H9 (cell line): ENCODE results near the gene ZCCHC7. TPM values are rescaled to one million over a fixed set of nuclear protein-coding genes. Genes with fewer than 3 reads are reported as not detected.

ENCODE experiments used
- DNase-seq: peaks from one replicate; pipeline ENCODE4 v3.0.0-alpha.2; 2017
- H2AFZ ChIP-seq: one replicate; pipeline ENCODE4 v1.6.1; 2013; ENCODE audit warnings: mild to moderate bottlenecking, low read length, control low read depth, moderate library complexity
- H2AK5ac ChIP-seq: 2 replicates; pipeline ENCODE4 v1.6.1; 2013; ENCODE audit warnings: low read length, control low read depth, mixed read lengths; ENCODE audit not compliant: insufficient read length
- H2BK120ac ChIP-seq: one replicate; pipeline ENCODE4 v1.6.1; 2013; ENCODE audit warnings: low read depth, mild to moderate bottlenecking, low read length, control low read depth, inconsistent platforms; ENCODE audit not compliant: poor library complexity, severe bottlenecking
- H2BK12ac ChIP-seq: 2 replicates; pipeline ENCODE4 v1.6.1; 2013; ENCODE audit warnings: low read length, control low read depth, mixed read lengths, low read depth; ENCODE audit not compliant: insufficient read length
- H2BK15ac ChIP-seq: 2 replicates; pipeline ENCODE4 v1.6.1; 2013; ENCODE audit warnings: low read depth, low read length, control low read depth
- H2BK20ac ChIP-seq: one replicate; pipeline ENCODE4 v1.6.1; 2013; ENCODE audit warnings: low read depth, mild to moderate bottlenecking, low read length, control low read depth, inconsistent platforms; ENCODE audit not compliant: poor library complexity, severe bottlenecking
- H2BK5ac ChIP-seq: 2 replicates; pipeline ENCODE4 v1.6.1; 2013; ENCODE audit warnings: low read length, control low read depth, mixed read lengths; ENCODE audit not compliant: insufficient read length
- H3K14ac ChIP-seq: 2 replicates; pipeline ENCODE4 v1.6.1; 2013; ENCODE audit warnings: low read length, control low read depth; ENCODE audit not compliant: insufficient read depth
- H3K18ac ChIP-seq: 2 replicates; pipeline ENCODE4 v1.6.1; 2013; ENCODE audit warnings: low read depth, mild to moderate bottlenecking, mixed read lengths, low read length, control low read depth; ENCODE audit not compliant: insufficient read length
- H3K23ac ChIP-seq: 2 replicates; pipeline ENCODE4 v1.6.1; 2013; ENCODE audit warnings: low read length, control low read depth, mixed read lengths, low read depth; ENCODE audit not compliant: insufficient read length
- H3K23me2 ChIP-seq: 2 replicates; pipeline ENCODE4 v1.6.1; 2013; ENCODE audit warnings: low read depth, mild to moderate bottlenecking, mixed read lengths, low read length, control low read depth; ENCODE audit not compliant: insufficient read length, poor library complexity, severe bottlenecking
- H3K27ac ChIP-seq: 2 replicates; pipeline ENCODE4 v1.5.1; 2013; ENCODE audit warnings: low read length, control low read depth, mixed read lengths, low read depth; ENCODE audit not compliant: insufficient read length
- H3K27me3 ChIP-seq: 2 replicates; pipeline ENCODE4 v1.6.1; 2013; ENCODE audit warnings: low read length, control low read depth, inconsistent platforms; ENCODE audit not compliant: insufficient read depth
- H3K4ac ChIP-seq: 2 replicates; pipeline ENCODE4 v1.6.1; 2013; ENCODE audit warnings: low read depth, mild to moderate bottlenecking, control low read depth, inconsistent platforms, low read length, moderate library complexity
- H3K4me1 ChIP-seq: 2 replicates; pipeline ENCODE4 v1.6.1; 2013; ENCODE audit warnings: low read length, control low read depth, inconsistent platforms; ENCODE audit not compliant: insufficient read depth
- H3K4me2 ChIP-seq: 2 replicates; pipeline ENCODE4 v1.6.1; 2013; ENCODE audit warnings: low read length, control low read depth, mixed read lengths; ENCODE audit not compliant: insufficient read length, insufficient read depth
- H3K56ac ChIP-seq: 2 replicates; pipeline ENCODE4 v1.6.1; 2013; ENCODE audit warnings: low read depth, mild to moderate bottlenecking, mixed read lengths, low read length, control low read depth; ENCODE audit not compliant: insufficient read length
- H3K79me1 ChIP-seq: 2 replicates; pipeline ENCODE4 v1.6.1; 2013; ENCODE audit warnings: low read depth, mild to moderate bottlenecking, moderate library complexity, low read length, control low read depth, inconsistent platforms; ENCODE audit not compliant: insufficient read depth, poor library complexity, severe bottlenecking
- H3K79me2 ChIP-seq: 2 replicates; pipeline ENCODE4 v1.6.1; 2013; ENCODE audit warnings: low read length, control low read depth, inconsistent platforms; ENCODE audit not compliant: insufficient read depth
- H3K9ac ChIP-seq: 2 replicates; pipeline ENCODE4 v1.6.1; 2013; ENCODE audit warnings: low read length, control low read depth, mixed read lengths; ENCODE audit not compliant: insufficient read length; ENCODE audit errors: extremely low read depth
- H3K9me3 ChIP-seq: one replicate; pipeline ENCODE4 v1.6.1; 2013; ENCODE audit warnings: low read depth, low read length, inconsistent platforms; ENCODE audit not compliant: control insufficient read depth
- H3T11ph ChIP-seq: one replicate; pipeline ENCODE4 v1.6.1; 2013; ENCODE audit warnings: mild to moderate bottlenecking, low read length, control low read depth, inconsistent platforms
- H4K20me1 ChIP-seq: one replicate; pipeline ENCODE4 v1.6.1; 2013; ENCODE audit not compliant: control insufficient read depth, insufficient read length, insufficient read depth
- H4K5ac ChIP-seq: 2 replicates; pipeline ENCODE4 v1.6.1; 2013; ENCODE audit warnings: low read depth, mild to moderate bottlenecking, mixed read lengths, low read length, control low read depth; ENCODE audit not compliant: insufficient read length
- H4K8ac ChIP-seq: replicated peaks from 2 replicates; pipeline ENCODE4 v1.6.1; 2013; ENCODE audit warnings: low read length, control low read depth, mixed read lengths, low read depth; ENCODE audit not compliant: insufficient read length
- H4K91ac ChIP-seq: 2 replicates; pipeline ENCODE4 v1.6.1; 2013; ENCODE audit warnings: low read depth, mild to moderate bottlenecking, moderate library complexity, mixed read lengths, low read length, control low read depth; ENCODE audit not compliant: insufficient read length
- H3K27ac Mint-ChIP-seq, 3 experiments: 2 replicates in 2 of 3; 3 replicates in 1 of 3; pipeline ENCODE4 v1.8.0; 2020 to 2021; ENCODE audit warnings: mixed read lengths in 3 of 3, mild to moderate bottlenecking in 1 of 3, moderate library complexity in 1 of 3
- H3K27me3 Mint-ChIP-seq: 2 replicates; pipeline ENCODE4 v1.8.0; 2021; ENCODE audit warnings: low read depth, mild to moderate bottlenecking, moderate library complexity, mixed read lengths
- H3K36me3 Mint-ChIP-seq, 3 experiments: 2 replicates in 2 of 3; 3 replicates in 1 of 3; pipeline ENCODE4 v1.8.0; 2020 to 2021; ENCODE audit warnings: low read depth in 3 of 3, mixed read lengths in 3 of 3; ENCODE audit not compliant: insufficient read depth in 1 of 3
- H3K4me1 Mint-ChIP-seq, 2 experiments: 2 replicates each; pipeline ENCODE4 v1.8.0; 2020; ENCODE audit warnings: mixed read lengths in 2 of 2
- H3K4me3 Mint-ChIP-seq, 2 experiments: 2 replicates in 1 of 2; 3 replicates in 1 of 2; pipeline ENCODE4 v1.8.0; 2020 to 2021; ENCODE audit warnings: mild to moderate bottlenecking in 2 of 2, mixed read lengths in 2 of 2, moderate library complexity in 1 of 2
- H3K9me3 Mint-ChIP-seq, 2 experiments: 2 replicates in 1 of 2; 3 replicates in 1 of 2; pipeline ENCODE4 v1.8.0; 2020; ENCODE audit warnings: mild to moderate bottlenecking in 2 of 2, mixed read lengths in 2 of 2, moderate library complexity in 1 of 2
- CTCF ChIP-seq: fragments of 200-600 bp; sonication (generic); conservative IDR thresholded peaks from 3 replicates; pipeline ENCODE4 v1.8.0; 2021; ENCODE audit warnings: antibody characterized with exemption, mild to moderate bottlenecking
- WGBS: extraction: QIAGEN DNeasy Blood & Tissue Kit; methylation state at CpG from one replicate; pipeline ENCODE4 v1.1.7; 2013; ENCODE audit warnings: missing lambda C conversion rate, low lambda C conversion rate, mixed read lengths; ENCODE audit not compliant: insufficient read length; ENCODE audit errors: extremely low coverage; 5-methylcytosine and 5-hydroxymethylcytosine counted together
- total RNA-seq: library from RNA; stranded (reverse); gene quantifications from 2 replicates; pipeline ENCODE4 v1.2.1, GENCODE V29; 2021

ZCCHC7 gene
- total RNA-seq, 1 experiment from 2014 or later: 20.3 TPM

- H4K5ac ChIP-seq: no peak overlapping the region
- no peak overlapping the region for H3K27ac Mint-ChIP-seq
- H3K56ac ChIP-seq: no peak overlapping the region
- H2BK20ac ChIP-seq: no peak overlapping the region
- no peak overlapping the region for H2BK120ac ChIP-seq
- peaks cover 3% of the 10 kb centered on the region for H4K20me1 ChIP-seq
- H2BK15ac ChIP-seq: no peak overlapping the region
- no peak overlapping the region; a peak in 1 of 5 replicates for H3K4me3 Mint-ChIP-seq
- DNase-seq: no peak
- no peak overlapping the region for H3K4me2 ChIP-seq
- no peak overlapping the region for H3T11ph ChIP-seq
- H3K36me3 Mint-ChIP-seq: no peaks in the 10 kb centered on the region
- H2BK12ac ChIP-seq: no peak overlapping the region
- H3K9me3 ChIP-seq: no peaks in the 10 kb centered on the region
- no peaks in the 10 kb centered on the region for H3K9me3 Mint-ChIP-seq
- no peak overlapping the region for H2AFZ ChIP-seq
- no peak overlapping the region for H3K9ac ChIP-seq
- H3K14ac ChIP-seq: no peak overlapping the region
- H2AK5ac ChIP-seq: no peak overlapping the region
- H3K79me1 ChIP-seq: no peaks in the 10 kb centered on the region
- H2BK5ac ChIP-seq: no peak overlapping the region
- H3K23me2 ChIP-seq: no peaks in the 10 kb centered on the region
- no peaks in the 10 kb centered on the region for H3K4me1 Mint-ChIP-seq
- no peak overlapping the region for H3K4ac ChIP-seq
- no peaks in the 10 kb centered on the region; the same call in 1 of the 2 replicates for H3K4me1 ChIP-seq
- H3K18ac ChIP-seq: no peak overlapping the region
- no peak overlapping the region for H3K23ac ChIP-seq
- no peak overlapping the region for H3K27ac ChIP-seq
- H4K91ac ChIP-seq: no peak overlapping the region
- no peaks in the 10 kb centered on the region for H3K27me3 ChIP-seq
- no peak overlapping the region for H4K8ac ChIP-seq
- WGBS: no CpG with 5 or more reads among the region's 4 CpGs
- H3K79me2 ChIP-seq: no peaks in the 10 kb centered on the region
- no peaks in the 10 kb centered on the region; the same call in 1 of the 2 replicates for H3K27me3 Mint-ChIP-seq
- TF ChIP-seq CTCF: no peak
Observed at GRCh38 chr9:37364136-37364535, 243.8 kb downstream of the ZCCHC7 start.
